ENCODE data around the gene JAGN1. TPM values are rescaled to one million over a fixed set of nuclear protein-coding genes. Genes with fewer than 3 reads are reported as not detected.

Gene JAGN1
- total and polyA plus RNA-seq, 4 donors = 20.7 to 43.7 (median 34.9) TPM

- Histone ChIP-seq H3K4me1 (ENCODE audit: control insufficient read depth in 5 of 5, insufficient read depth in 5 of 5, low read length in 5 of 5) (peaks cover 0 to 26% (median 11%) of the 10 kb centered on the region in 5 donors), H3K27ac (ENCODE audit: low read depth in 1 of 2, low read length in 1 of 2) (peak overlapping the region in 1 of 2 donors; percentile 76), H3K9me3 (ENCODE audit: control insufficient read depth in 4 of 4, insufficient read depth in 3 of 4, low read length in 3 of 4) (no peaks in the 10 kb centered on the region), H3K27me3 (ENCODE audit: control insufficient read depth in 3 of 3, insufficient read depth in 3 of 3, low read length in 2 of 3) (no peaks in the 10 kb centered on the region), H3K9ac (ENCODE audit: insufficient read depth in 1 of 2, low read length in 2 of 2) (no peak overlapping the region), H3K36me3 (ENCODE audit: control insufficient read depth in 4 of 4, insufficient read depth in 4 of 4, low read length in 4 of 4) (no peaks in the 10 kb centered on the region), H3K4me3 (no peak overlapping the region)
- DNase-seq (peak in 2 of 3 donors; percentile 20 to 22), ATAC-seq (ENCODE audit: insufficient read depth, low FRiP score) (no peak)
- WGBS, 2 donors = 16 to 61% methylated on average over 5 of the region's 5 CpGs
- TF ChIP-seq, protein P1, sequence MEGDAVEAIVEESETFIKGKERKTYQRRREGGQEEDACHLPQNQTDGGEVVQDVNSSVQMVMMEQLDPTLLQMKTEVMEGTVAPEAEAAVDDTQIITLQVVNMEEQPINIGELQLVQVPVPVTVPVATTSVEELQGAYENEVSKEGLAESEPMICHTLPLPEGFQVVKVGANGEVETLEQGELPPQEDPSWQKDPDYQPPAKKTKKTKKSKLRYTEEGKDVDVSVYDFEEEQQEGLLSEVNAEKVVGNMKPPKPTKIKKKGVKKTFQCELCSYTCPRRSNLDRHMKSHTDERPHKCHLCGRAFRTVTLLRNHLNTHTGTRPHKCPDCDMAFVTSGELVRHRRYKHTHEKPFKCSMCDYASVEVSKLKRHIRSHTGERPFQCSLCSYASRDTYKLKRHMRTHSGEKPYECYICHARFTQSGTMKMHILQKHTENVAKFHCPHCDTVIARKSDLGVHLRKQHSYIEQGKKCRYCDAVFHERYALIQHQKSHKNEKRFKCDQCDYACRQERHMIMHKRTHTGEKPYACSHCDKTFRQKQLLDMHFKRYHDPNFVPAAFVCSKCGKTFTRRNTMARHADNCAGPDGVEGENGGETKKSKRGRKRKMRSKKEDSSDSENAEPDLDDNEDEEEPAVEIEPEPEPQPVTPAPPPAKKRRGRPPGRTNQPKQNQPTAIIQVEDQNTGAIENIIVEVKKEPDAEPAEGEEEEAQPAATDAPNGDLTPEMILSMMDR (IDR thresholded peaks at IDR 0.05; ENCODE audit: control extremely low read depth, extremely low read depth) = no peak
Measured at GRCh38 chr3:9901967-9902366, 11.6 kb downstream of the JAGN1 start.

- Histone ChIP-seq H3K27me3 (ENCODE audit: control insufficient read depth in 3 of 3, insufficient read depth in 3 of 3, low read length in 2 of 3) (no peaks in the 10 kb centered on the region), H3K4me1 (ENCODE audit: control insufficient read depth in 5 of 5, insufficient read depth in 5 of 5, low read length in 5 of 5) (peaks cover 0 to 23% (median 9%) of the 10 kb centered on the region in 5 donors), H3K4me3 (peak within 1 kb of the TSS; percentile 15), H3K27ac (ENCODE audit: low read depth in 1 of 2, low read length in 1 of 2) (peak within 1 kb of the TSS in 1 of 2 donors; percentile 76), H3K36me3 (ENCODE audit: control insufficient read depth in 4 of 4, insufficient read depth in 4 of 4, low read length in 4 of 4) (no peaks in the 10 kb centered on the region), H3K9me3 (ENCODE audit: control insufficient read depth in 4 of 4, insufficient read depth in 3 of 4, low read length in 3 of 4) (no peaks in the 10 kb centered on the region), H3K9ac (ENCODE audit: insufficient read depth in 1 of 2, low read length in 2 of 2) (peak within 1 kb of the TSS; percentile 40 to 46)
- ATAC-seq (ENCODE audit: insufficient read depth, low FRiP score) (peak; percentile 78), DNase-seq (peak; percentile 40 to 72 (median 70))
- TF ChIP-seq, protein P1 (IDR thresholded peaks at IDR 0.05; ENCODE audit: control extremely low read depth, extremely low read depth) = no peak
- 57 to 70% methylated on average over 13 of the region's 13 CpGs for WGBS, 2 donors
Measured at GRCh38 chr3:9902372-9903237, 12.2 kb downstream of the JAGN1 start, which contains the start of gene IL17RE. Gene IL17RE (plus strand): TSS chr3:9902848. CDS start chr3:9902933, 85 bp downstream.

GRCh38 chr3:9903238-9903624 is 12.8 kb downstream of the JAGN1 start:
- no peak for ATAC-seq (ENCODE audit: insufficient read depth, low FRiP score)
- Histone ChIP-seq H3K9me3 (ENCODE audit: control insufficient read depth in 4 of 4, insufficient read depth in 3 of 4, low read length in 3 of 4) (no peaks in the 10 kb centered on the region), H3K36me3 (ENCODE audit: control insufficient read depth in 4 of 4, insufficient read depth in 4 of 4, low read length in 4 of 4) (no peaks in the 10 kb centered on the region), H3K4me3 (no peak overlapping the region), H3K27me3 (ENCODE audit: control insufficient read depth in 3 of 3, insufficient read depth in 3 of 3, low read length in 2 of 3) (no peaks in the 10 kb centered on the region), H3K9ac (ENCODE audit: insufficient read depth in 1 of 2, low read length in 2 of 2) (peak overlapping the region; percentile 40 to 46), H3K4me1 (ENCODE audit: control insufficient read depth in 5 of 5, insufficient read depth in 5 of 5, low read length in 5 of 5) (peaks cover 0 to 17% (median 5%) of the 10 kb centered on the region in 5 donors), H3K27ac (ENCODE audit: low read depth in 1 of 2, low read length in 1 of 2) (peak overlapping the region in 1 of 2 donors; percentile 76)
- TF ChIP-seq, protein P1 (IDR thresholded peaks at IDR 0.05; ENCODE audit: control extremely low read depth, extremely low read depth) = no peak
- 22% methylated on average over 4 of the region's 4 CpGs for WGBS, 2 donors
- peak in 2 of 3 donors; percentile 20 to 46 for DNase-seq

Data from lung (tissue), 12 donors.